Nephron progenitor cell (in vitro differentiated cells): Measurements from ENCODE around the gene PLEKHH3.
A peak's percentile ranks its signal among the peaks of the same experiment; 100 is the strongest.

Source experiments
- DNase-seq: peaks from one replicate; pipeline ENCODE4 v3.0.0; 2021
- H3K27ac Mint-ChIP-seq: 2 replicates; pipeline ENCODE4 v1.8.0; 2021; ENCODE audit warnings: mild to moderate bottlenecking, moderate library complexity, mixed read lengths
- H3K27me3 Mint-ChIP-seq: 2 replicates; pipeline ENCODE4 v1.8.0; 2021; ENCODE audit warnings: mild to moderate bottlenecking, low read depth, mixed read lengths; ENCODE audit not compliant: poor library complexity
- H3K36me3 Mint-ChIP-seq: 2 replicates; pipeline ENCODE4 v1.8.0; 2021; ENCODE audit warnings: low read depth, mixed read lengths
- H3K4me1 Mint-ChIP-seq: 2 replicates; pipeline ENCODE4 v1.8.0; 2021; ENCODE audit warnings: mixed read lengths
- H3K4me3 Mint-ChIP-seq: 2 replicates; pipeline ENCODE4 v1.8.0; 2021; ENCODE audit warnings: mild to moderate bottlenecking, moderate library complexity, mixed read lengths
- H3K9me3 Mint-ChIP-seq: 2 replicates; pipeline ENCODE4 v1.8.0; 2021; ENCODE audit warnings: mild to moderate bottlenecking, moderate library complexity, mixed read lengths
- TF ChIP-seq, protein P1 (sequence below): fragments of 200-600 bp; sonication (generic); IDR thresholded peaks from 2 replicates; pipeline ENCODE4 v1.5.0; 2021; ENCODE audit warnings: antibody characterized with exemption

Gene PLEKHH3

DNA sequence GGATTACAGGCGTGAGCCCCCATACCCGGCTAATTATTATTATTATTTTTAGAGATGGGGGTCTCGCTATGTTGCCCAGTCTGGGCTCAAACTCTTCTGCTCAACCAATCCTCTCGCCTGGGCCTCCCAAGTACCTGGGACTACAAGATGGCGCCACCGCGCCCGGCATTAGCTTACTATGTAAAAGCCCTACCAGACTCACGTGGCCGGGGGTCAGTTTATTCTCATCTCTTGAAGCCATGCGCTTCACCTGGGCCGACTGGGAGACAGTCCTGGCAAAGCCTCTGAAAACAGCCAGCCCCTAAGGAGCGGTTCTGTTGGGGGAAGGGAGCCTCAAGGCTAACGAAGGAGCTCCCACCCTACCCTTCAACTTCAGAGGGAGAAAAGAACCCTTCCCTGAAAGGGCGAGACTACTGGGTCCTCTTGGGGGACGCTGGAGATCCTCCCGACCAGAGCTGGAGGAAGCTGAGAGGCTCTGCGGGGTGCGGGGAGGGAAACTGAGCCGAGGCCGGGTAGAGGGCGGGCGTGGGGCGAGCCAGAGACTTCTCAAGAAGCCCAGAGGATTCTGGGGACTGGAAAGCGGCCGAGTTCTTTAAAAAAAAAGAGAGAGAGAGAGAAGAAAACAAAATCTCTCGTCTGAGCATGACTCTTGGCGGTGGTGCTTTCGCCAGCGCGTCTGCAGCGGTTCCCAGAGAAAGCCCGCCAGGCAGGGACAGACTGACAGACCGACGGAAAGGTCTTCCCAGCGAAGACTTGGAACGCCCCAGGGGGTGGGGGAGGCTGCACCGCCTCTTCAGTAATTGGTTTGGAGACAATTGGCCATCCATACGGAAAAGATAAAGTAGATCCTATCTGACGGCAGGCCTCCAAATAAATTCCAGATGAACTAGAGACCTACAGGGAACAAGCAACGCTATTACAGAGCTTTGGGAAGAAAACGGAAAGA lies 23.3 kb downstream of the PLEKHH3 start:
- DNase-seq = peak; percentile 31
- Mint-ChIP-seq H3K4me1 (peaks cover 21% of the 10 kb centered on the region), H3K27ac (peak overlapping the region; percentile 48), H3K27me3 (peaks cover 8% of the 10 kb centered on the region), H3K4me3 (peak overlapping the region; percentile 75), H3K9me3 (peaks cover 14% of the 10 kb centered on the region), H3K36me3 (no peaks in the 10 kb centered on the region)
- TF ChIP-seq, protein P1, sequence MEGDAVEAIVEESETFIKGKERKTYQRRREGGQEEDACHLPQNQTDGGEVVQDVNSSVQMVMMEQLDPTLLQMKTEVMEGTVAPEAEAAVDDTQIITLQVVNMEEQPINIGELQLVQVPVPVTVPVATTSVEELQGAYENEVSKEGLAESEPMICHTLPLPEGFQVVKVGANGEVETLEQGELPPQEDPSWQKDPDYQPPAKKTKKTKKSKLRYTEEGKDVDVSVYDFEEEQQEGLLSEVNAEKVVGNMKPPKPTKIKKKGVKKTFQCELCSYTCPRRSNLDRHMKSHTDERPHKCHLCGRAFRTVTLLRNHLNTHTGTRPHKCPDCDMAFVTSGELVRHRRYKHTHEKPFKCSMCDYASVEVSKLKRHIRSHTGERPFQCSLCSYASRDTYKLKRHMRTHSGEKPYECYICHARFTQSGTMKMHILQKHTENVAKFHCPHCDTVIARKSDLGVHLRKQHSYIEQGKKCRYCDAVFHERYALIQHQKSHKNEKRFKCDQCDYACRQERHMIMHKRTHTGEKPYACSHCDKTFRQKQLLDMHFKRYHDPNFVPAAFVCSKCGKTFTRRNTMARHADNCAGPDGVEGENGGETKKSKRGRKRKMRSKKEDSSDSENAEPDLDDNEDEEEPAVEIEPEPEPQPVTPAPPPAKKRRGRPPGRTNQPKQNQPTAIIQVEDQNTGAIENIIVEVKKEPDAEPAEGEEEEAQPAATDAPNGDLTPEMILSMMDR = no peak

DNA sequence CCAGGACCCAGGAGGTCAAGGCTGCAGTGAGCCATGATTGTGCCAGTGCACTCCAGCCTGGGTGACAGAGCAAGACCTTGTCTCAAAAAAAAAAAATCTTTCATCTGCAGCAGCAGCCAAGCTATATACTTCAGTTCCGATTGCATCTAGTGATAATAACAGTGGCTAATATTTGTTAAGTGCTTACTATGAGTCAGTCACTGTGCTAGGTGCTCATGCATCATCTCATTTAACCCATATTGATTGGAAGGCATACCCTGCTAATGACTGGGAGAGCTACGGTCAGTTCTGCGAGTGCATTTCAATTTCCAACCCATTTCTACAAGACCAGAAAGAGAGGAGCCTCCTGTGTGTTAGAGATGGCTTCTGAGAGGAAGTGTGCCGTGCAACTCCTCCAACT lies 25.4 kb downstream of the PLEKHH3 start:
- Mint-ChIP-seq H3K36me3 (no peaks in the 10 kb centered on the region), H3K27ac (no peak overlapping the region), H3K27me3 (peaks cover 13% of the 10 kb centered on the region), H3K4me3 (no peak overlapping the region), H3K4me1 (peaks cover 21% of the 10 kb centered on the region), H3K9me3 (no peaks in the 10 kb centered on the region)
- DNase-seq = no peak
- TF ChIP-seq, protein P1 = no peak

GRCh38 chr17:42647778-42648177 lies 29.0 kb downstream of the PLEKHH3 start:
- no peak for DNase-seq
- Mint-ChIP-seq H3K9me3 (no peaks in the 10 kb centered on the region), H3K27ac (no peak overlapping the region), H3K4me3 (no peak overlapping the region), H3K27me3 (peaks cover 17% of the 10 kb centered on the region), H3K36me3 (no peaks in the 10 kb centered on the region), H3K4me1 (peaks cover 7% of the 10 kb centered on the region)
- TF ChIP-seq, protein P1 = no peak

- DNase-seq = peak; percentile 49
- peaks cover 28% of the 10 kb centered on the region for H3K27me3 Mint-ChIP-seq
- H3K4me1 Mint-ChIP-seq = peaks cover 11% of the 10 kb centered on the region
- H3K9me3 Mint-ChIP-seq = no peaks in the 10 kb centered on the region
- TF ChIP-seq, protein P1 = no peak
- peak overlapping the region; percentile 7 for H3K4me3 Mint-ChIP-seq
- H3K27ac Mint-ChIP-seq = no peak overlapping the region
- H3K36me3 Mint-ChIP-seq = no peaks in the 10 kb centered on the region
These were observed 34.5 kb downstream of the PLEKHH3 start for GRCh38 chr17:42642336-42642735.

DNA sequence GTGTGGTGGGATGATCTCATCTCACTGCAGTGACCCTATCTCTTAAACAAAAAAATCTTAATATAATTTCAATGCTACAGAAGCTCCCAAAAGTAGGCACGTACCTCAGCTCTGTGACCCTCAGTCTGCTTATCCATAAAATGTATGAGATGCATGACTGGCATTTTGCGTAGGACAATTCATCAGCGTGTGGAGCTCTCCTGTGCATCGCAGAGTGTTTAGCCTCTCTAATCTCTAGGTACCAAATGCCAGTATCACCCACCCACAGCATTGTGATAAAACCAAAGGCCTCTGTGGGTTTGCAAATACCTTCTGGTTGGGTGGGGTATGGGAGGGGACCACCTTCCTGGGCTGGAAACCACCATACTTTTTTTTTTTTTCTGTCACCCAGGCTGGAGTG lies 36.7 kb downstream of the PLEKHH3 start:
- Mint-ChIP-seq H3K9me3 (no peaks in the 10 kb centered on the region), H3K4me3 (no peak overlapping the region), H3K36me3 (no peaks in the 10 kb centered on the region), H3K27ac (no peak overlapping the region), H3K4me1 (peaks cover 11% of the 10 kb centered on the region), H3K27me3 (peaks cover 19% of the 10 kb centered on the region)
- TF ChIP-seq, protein P1 = no peak
- no peak for DNase-seq
